Neural progenitor cell (in vitro differentiated cells): ENCODE measurements around the gene PAK6. TPM values are rescaled to one million over a fixed set of nuclear protein-coding genes. Genes with fewer than 3 reads are reported as not detected.

Experiments used
- DNase-seq: peaks from one replicate; pipeline ENCODE4 v3.0.0-alpha.2; 2016; ENCODE audit warnings: low spot score
- H2AFZ ChIP-seq: fragments of 200-600 bp; sonication (generic); replicated peaks from 2 replicates; pipeline ENCODE4 v1.6.1; 2016; ENCODE audit warnings: antibody characterized with exemption
- H3F3A ChIP-seq: fragments of 200-600 bp; sonication (generic); 2 replicates; pipeline ENCODE4 v1.6.1; 2016; ENCODE audit warnings: antibody characterized with exemption, low read depth
- H3K27ac ChIP-seq: fragments of 200-600 bp; sonication (generic); 2 replicates; pipeline ENCODE4 v1.5.1; 2016; ENCODE audit warnings: mild to moderate bottlenecking
- H3K27me3 ChIP-seq: fragments of 200-600 bp; sonication (generic); 2 replicates; pipeline ENCODE4 v1.6.1; 2016; ENCODE audit warnings: mild to moderate bottlenecking, moderate library complexity
- H3K36me3 ChIP-seq: fragments of 200-600 bp; sonication (generic); 2 replicates; pipeline ENCODE4 v1.5.1; 2016
- H3K4me1 ChIP-seq: fragments of 200-600 bp; sonication (generic); 2 replicates; pipeline ENCODE4 v1.6.1; 2016; ENCODE audit warnings: mixed run types
- H3K4me2 ChIP-seq: fragments of 200-600 bp; sonication (generic); 2 replicates; pipeline ENCODE4 v1.6.1; 2016
- H3K4me3 ChIP-seq: fragments of 200-600 bp; sonication (generic); 2 replicates; pipeline ENCODE4 v1.5.1; 2016
- H3K79me2 ChIP-seq: fragments of 200-600 bp; sonication (generic); 2 replicates; pipeline ENCODE4 v1.6.1; 2016; ENCODE audit warnings: low read depth
- H3K9ac ChIP-seq: fragments of 200-600 bp; sonication (generic); 2 replicates; pipeline ENCODE4 v1.6.1; 2016
- H3K9me3 ChIP-seq: fragments of 200-600 bp; sonication (generic); 2 replicates; pipeline ENCODE4 v1.5.1; 2016; ENCODE audit warnings: low read depth
- H4K20me1 ChIP-seq: fragments of 200-600 bp; sonication (generic); 2 replicates; pipeline ENCODE4 v1.6.1; 2016; ENCODE audit warnings: low read depth
- H3K27ac Mint-ChIP-seq: 3 replicates; pipeline ENCODE4 v1.8.0; 2021; ENCODE audit warnings: mixed read lengths
- H3K27me3 Mint-ChIP-seq: 2 replicates; pipeline ENCODE4 v1.8.0; 2022; ENCODE audit warnings: low read depth, mild to moderate bottlenecking, inconsistent platforms, moderate library complexity, mixed read lengths; ENCODE audit not compliant: insufficient read depth
- H3K36me3 Mint-ChIP-seq: 3 replicates; pipeline ENCODE4 v1.8.0; 2021; ENCODE audit warnings: mixed read lengths
- H3K4me1 Mint-ChIP-seq: 3 replicates; pipeline ENCODE4 v1.8.0; 2021; ENCODE audit warnings: mixed read lengths
- H3K4me3 Mint-ChIP-seq: 3 replicates; pipeline ENCODE4 v1.8.0; 2021; ENCODE audit warnings: mild to moderate bottlenecking, moderate library complexity, mixed read lengths
- H3K9me3 Mint-ChIP-seq: 3 replicates; pipeline ENCODE4 v1.8.0; 2020; ENCODE audit warnings: mixed read lengths
- CTCF ChIP-seq: fragments of 200-600 bp; sonication (generic); IDR thresholded peaks from 2 replicates; pipeline ENCODE4 v1.5.1; 2017; ENCODE audit warnings: antibody characterized with exemption, mild to moderate bottlenecking
- EZH2 ChIP-seq: fragments of 200-600 bp; sonication (generic); IDR thresholded peaks from 2 replicates; pipeline ENCODE4 v1.6.1; 2017; ENCODE audit warnings: antibody characterized with exemption, mild to moderate bottlenecking, moderate library complexity
- EZH2phosphoT487 ChIP-seq: fragments of 200-600 bp; sonication (generic); IDR thresholded peaks from 2 replicates; pipeline ENCODE4 v1.6.1; 2017; ENCODE audit warnings: antibody characterized with exemption
- total RNA-seq: library from RNA; depleted of rRNA; stranded (reverse); fragments of >200 nt; gene quantifications from 2 replicates; pipeline ENCODE4 v1.2.3, GENCODE V29; 2015; ENCODE audit warnings: low replicate concordance

PAK6 gene
- total RNA-seq, 1 donor from 2014 or later, result not detected

GRCh38 chr15:40306371-40306770 is 67.5 kb downstream of the PAK6 start:
- no peaks in the 10 kb centered on the region for H3K79me2 ChIP-seq
- Mint-ChIP-seq H3K9me3 (peaks cover 2% of the 10 kb centered on the region), H3K27ac (peak overlapping the region; percentile 50), H3K27me3 (peaks cover 29% of the 10 kb centered on the region), H3K36me3 (no peaks in the 10 kb centered on the region), H3K4me3 (no peak overlapping the region), H3K4me1 (peaks cover 33% of the 10 kb centered on the region)
- no peak overlapping the region for H3K9ac ChIP-seq
- TF ChIP-seq EZH2, result no peak
- no peak for TF ChIP-seq CTCF
- TF ChIP-seq EZH2phosphoT487, result no peak
- H3K36me3 ChIP-seq, result no peaks in the 10 kb centered on the region
- H3F3A ChIP-seq, result no peaks in the 10 kb centered on the region
- no peak overlapping the region for H3K4me2 ChIP-seq
- no peaks in the 10 kb centered on the region for H4K20me1 ChIP-seq
- H3K4me1 ChIP-seq, result peaks cover 21% of the 10 kb centered on the region
- no peak for DNase-seq
- H3K27ac ChIP-seq, result no peak overlapping the region
- no peaks in the 10 kb centered on the region for H3K9me3 ChIP-seq
- peak overlapping the region; percentile 17 for H2AFZ ChIP-seq
- peaks cover 13% of the 10 kb centered on the region for H3K27me3 ChIP-seq
- H3K4me3 ChIP-seq, result no peak overlapping the region

GRCh38 chr15:40306908-40307307 is 68.0 kb downstream of the PAK6 start:
- no peaks in the 10 kb centered on the region for H3K36me3 ChIP-seq
- no peak overlapping the region for H3K4me2 ChIP-seq
- H3K27me3 ChIP-seq, result peaks cover 18% of the 10 kb centered on the region
- no peak overlapping the region for H3K9ac ChIP-seq
- H3K9me3 ChIP-seq, result no peaks in the 10 kb centered on the region
- H3K79me2 ChIP-seq, result no peaks in the 10 kb centered on the region
- no peaks in the 10 kb centered on the region for H4K20me1 ChIP-seq
- peaks cover 27% of the 10 kb centered on the region for H3K27me3 Mint-ChIP-seq
- peaks cover 16% of the 10 kb centered on the region for H3K4me1 ChIP-seq
- TF ChIP-seq CTCF (no peak), EZH2phosphoT487 (no peak), EZH2 (no peak)
- H3K4me3 Mint-ChIP-seq, result no peak overlapping the region
- no peaks in the 10 kb centered on the region for H3K9me3 Mint-ChIP-seq
- no peak for DNase-seq
- peak overlapping the region; percentile 50 for H3K27ac Mint-ChIP-seq
- H3K27ac ChIP-seq, result no peak overlapping the region
- no peaks in the 10 kb centered on the region for H3K36me3 Mint-ChIP-seq
- peaks cover 28% of the 10 kb centered on the region for H3K4me1 Mint-ChIP-seq
- H2AFZ ChIP-seq, result peak overlapping the region; percentile 17
- no peaks in the 10 kb centered on the region for H3F3A ChIP-seq
- H3K4me3 ChIP-seq, result no peak overlapping the region

GRCh38 chr15:40307421-40308211 is 68.8 kb downstream of the PAK6 start, which contains the start of gene PLCB2:
PLCB2 (minus strand) TSS chr15:40307935; CDS start chr15:40307672, 263 bp downstream.
- H3K9me3 Mint-ChIP-seq, result no peaks in the 10 kb centered on the region
- H3K4me1 Mint-ChIP-seq, result peaks cover 26% of the 10 kb centered on the region
- H2AFZ ChIP-seq, result peak within 1 kb of the TSS; percentile 17
- no peak within 1 kb of the TSS for H3K9ac ChIP-seq
- no peaks in the 10 kb centered on the region for H4K20me1 ChIP-seq
- peaks cover 26% of the 10 kb centered on the region for H3K27me3 Mint-ChIP-seq
- TF ChIP-seq CTCF (peak; percentile 38), EZH2phosphoT487 (no peak)
- no peak within 1 kb of the TSS for H3K4me3 ChIP-seq
- no peaks in the 10 kb centered on the region for H3K36me3 Mint-ChIP-seq
- peaks cover 23% of the 10 kb centered on the region for H3K27me3 ChIP-seq
- H3K4me1 ChIP-seq, result peaks cover 14% of the 10 kb centered on the region
- H3K27ac ChIP-seq, result no peak within 1 kb of the TSS
- H3K4me3 Mint-ChIP-seq, result no peak within 1 kb of the TSS
- DNase-seq, result no peak
- no peaks in the 10 kb centered on the region for H3K79me2 ChIP-seq
- H3F3A ChIP-seq, result no peaks in the 10 kb centered on the region
- no peak within 1 kb of the TSS for H3K4me2 ChIP-seq
- H3K36me3 ChIP-seq, result no peaks in the 10 kb centered on the region
- H3K9me3 ChIP-seq, result no peaks in the 10 kb centered on the region
- H3K27ac Mint-ChIP-seq, result peak within 1 kb of the TSS; percentile 94
